Ovary (tissue), 3 donors: Measurements from ENCODE around the gene MAJIN.

Source experiments
- CTCF ChIP-seq, 3 donors: fragments of 450-650 bp in 2 of 3; fragments of 200-600 bp in 1 of 3; IDR thresholded peaks; one replicate each; pipeline versions ENCODE4 v1.5.1 to v1.8.0; 2016 to 2022; ENCODE audit warnings: antibody characterized with exemption in 3 of 3, mild to moderate bottlenecking in 1 of 3
- EP300 ChIP-seq: sonication (generic); formaldehyde crosslinking; IDR thresholded peaks from one replicate; pipeline ENCODE4 v1.6.1; 2017; ENCODE audit warnings: antibody characterized with exemption
- POLR2A ChIP-seq: fragments of 450-650 bp; IDR thresholded peaks from one replicate; pipeline ENCODE4 v1.6.1; 2017; ENCODE audit warnings: antibody characterized with exemption, mild to moderate bottlenecking, moderate library complexity
- donor health status: DM: no; HTN: no; CAD: no.

GRCh38 chr11:64967375-64967774 lies 4.5 kb downstream of the MAJIN start:
- TF ChIP-seq CTCF (IDR thresholded peaks at IDR 0.05) (no peak), POLR2A (no peak), EP300 (no peak)
